Uterus (tissue), 2 donors: ENCODE measurements around the gene SMIM1.

Experiments
- POLR2A ChIP-seq, 2 donors: fragments of 450-650 bp; IDR thresholded peaks; one replicate each; pipeline ENCODE4 v1.6.1; 2016; ENCODE audit warnings: antibody characterized with exemption in 2 of 2, mild to moderate bottlenecking in 1 of 2, moderate library complexity in 1 of 2
- TF ChIP-seq, protein P1 (sequence below), 4 experiments: fragments of 200-600 bp in 2 of 4; fragments of 450-650 bp in 2 of 4; sonication (generic) in 2 of 4; IDR thresholded peaks; one replicate each; pipeline ENCODE4 v1.5.1; 2016 to 2019; ENCODE audit warnings: antibody characterized with exemption in 4 of 4, mild to moderate bottlenecking in 2 of 4, moderate library complexity in 1 of 4

DNA sequence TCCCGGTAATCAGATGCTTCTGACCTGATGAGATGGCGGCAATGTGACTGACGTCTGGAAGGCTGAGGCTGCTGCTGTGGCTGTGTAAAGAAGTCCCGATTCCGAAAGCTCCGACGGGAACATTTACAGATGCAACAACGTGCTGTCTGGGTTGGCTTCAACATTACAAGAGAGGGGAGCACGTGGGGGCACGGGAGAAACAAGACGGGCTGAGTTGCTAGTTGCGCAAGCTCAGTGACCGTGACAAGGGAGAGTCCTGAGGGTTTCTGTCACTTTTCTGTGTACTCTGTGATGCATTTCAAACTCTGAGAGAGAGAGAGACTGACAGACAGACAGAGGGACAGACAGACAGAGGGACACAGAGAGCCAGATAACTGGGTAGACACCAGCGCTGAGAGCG is 49.4 kb downstream of the SMIM1 start:
- TF ChIP-seq, protein P1, sequence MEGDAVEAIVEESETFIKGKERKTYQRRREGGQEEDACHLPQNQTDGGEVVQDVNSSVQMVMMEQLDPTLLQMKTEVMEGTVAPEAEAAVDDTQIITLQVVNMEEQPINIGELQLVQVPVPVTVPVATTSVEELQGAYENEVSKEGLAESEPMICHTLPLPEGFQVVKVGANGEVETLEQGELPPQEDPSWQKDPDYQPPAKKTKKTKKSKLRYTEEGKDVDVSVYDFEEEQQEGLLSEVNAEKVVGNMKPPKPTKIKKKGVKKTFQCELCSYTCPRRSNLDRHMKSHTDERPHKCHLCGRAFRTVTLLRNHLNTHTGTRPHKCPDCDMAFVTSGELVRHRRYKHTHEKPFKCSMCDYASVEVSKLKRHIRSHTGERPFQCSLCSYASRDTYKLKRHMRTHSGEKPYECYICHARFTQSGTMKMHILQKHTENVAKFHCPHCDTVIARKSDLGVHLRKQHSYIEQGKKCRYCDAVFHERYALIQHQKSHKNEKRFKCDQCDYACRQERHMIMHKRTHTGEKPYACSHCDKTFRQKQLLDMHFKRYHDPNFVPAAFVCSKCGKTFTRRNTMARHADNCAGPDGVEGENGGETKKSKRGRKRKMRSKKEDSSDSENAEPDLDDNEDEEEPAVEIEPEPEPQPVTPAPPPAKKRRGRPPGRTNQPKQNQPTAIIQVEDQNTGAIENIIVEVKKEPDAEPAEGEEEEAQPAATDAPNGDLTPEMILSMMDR (IDR thresholded peaks at IDR 0.05): no peak
- no peak for TF ChIP-seq POLR2A (IDR thresholded peaks at IDR 0.05)
